Activated CD4-positive, CD25-positive, alpha-beta regulatory T cell (primary cell): ENCODE measurements around the gene TNS3.

Experiments
- DNase-seq, 4 experiments: peaks; one replicate each; lab custom pipeline; 2025; lab: John Stamatoyannopoulos, UW

Gene TNS3

DNA sequence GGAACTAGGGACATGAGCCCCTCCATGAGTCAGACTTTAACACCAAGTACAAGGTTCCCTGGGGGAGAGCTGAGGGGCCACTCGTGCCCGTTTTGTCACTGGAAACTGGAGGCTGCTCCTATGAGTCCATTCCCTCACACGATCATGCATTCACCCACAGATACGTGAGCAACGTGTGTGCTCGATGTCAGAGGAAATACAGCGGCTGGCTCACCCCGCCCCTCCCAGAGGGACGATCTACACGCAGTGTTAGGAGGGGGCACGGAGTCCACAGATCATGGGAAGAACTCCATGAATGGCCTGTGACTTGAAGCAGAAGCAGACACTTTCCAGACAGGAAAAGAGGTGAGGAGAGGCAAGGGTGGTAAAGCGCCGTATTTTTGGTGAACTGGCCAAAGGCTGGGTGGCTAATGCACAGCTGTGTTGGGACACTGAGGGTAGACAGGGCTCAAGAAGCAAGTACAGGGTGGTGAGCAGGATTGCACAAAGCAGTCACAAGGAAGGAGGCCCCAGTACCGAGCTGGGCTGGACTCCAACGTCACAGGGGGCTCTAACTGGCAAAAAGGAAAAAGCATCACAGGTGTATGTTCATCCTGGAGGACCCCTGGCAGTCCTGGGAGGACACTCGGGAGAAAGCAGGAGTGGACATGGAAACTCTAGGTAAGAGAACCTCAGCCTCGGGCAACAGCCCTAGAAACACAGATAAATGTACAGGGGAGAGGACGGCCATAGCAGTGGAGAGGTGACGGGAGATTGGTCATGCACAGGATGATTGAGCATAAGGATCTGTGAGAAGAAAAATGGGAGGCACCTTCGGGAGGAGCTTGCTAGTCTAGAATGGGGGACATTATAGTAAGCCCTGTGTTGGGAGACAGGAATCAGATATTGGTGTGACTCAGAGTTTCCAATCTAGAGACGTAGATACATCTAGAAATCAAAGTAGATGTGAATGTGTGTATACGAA, 41.2 kb downstream of the TNS3 start:
- DNase-seq, result no peak

DNA sequence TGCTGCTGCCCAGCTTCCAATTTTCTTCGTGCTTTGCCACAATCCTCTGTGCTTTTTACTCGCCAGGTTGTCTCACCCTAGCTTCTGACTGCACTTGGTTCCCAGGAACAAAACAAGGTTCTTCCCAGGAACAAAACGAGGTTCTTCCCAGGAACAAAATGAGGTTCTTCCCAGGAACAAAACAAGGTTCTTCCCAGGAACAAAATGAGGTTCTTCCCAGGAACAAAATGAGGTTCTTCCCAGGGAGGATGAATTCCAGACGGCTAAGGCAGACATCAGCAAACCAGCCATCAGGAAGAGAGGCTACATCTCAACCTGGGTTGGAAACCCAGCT, 41.9 kb downstream of the TNS3 start:
- DNase-seq, result no peak

DNA sequence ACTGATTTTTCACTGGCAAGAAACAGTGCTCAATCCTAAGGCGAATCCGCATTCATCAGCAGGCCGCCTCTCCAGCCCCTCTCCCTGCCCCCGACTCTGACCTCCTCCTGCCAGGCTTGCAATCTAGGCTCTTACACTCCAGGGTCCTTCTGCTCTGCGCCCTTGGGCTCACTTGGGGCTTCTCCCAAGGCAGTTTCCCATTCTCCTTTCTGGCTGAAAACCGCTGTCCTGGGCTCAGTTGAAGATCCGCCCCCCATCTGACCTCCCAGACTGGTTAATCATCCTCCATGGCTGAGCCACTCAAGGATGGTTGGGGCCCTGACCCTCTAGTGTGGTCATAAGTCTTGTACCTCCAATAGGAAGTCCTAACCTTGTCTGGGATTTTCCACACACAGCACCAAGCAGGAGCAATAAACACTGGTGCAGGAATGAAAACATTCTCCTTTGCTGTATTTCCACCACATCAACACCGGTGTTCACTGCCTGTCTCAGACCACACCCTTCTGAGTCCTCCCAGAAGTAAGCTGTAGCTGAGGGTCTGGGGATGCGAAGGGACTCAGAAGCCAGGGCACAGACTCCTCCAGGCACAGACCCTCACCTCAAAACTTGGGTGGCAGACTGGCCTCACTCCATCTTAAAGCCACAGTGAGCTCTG, 42.4 kb downstream of the TNS3 start:
- no peak for DNase-seq

DNA sequence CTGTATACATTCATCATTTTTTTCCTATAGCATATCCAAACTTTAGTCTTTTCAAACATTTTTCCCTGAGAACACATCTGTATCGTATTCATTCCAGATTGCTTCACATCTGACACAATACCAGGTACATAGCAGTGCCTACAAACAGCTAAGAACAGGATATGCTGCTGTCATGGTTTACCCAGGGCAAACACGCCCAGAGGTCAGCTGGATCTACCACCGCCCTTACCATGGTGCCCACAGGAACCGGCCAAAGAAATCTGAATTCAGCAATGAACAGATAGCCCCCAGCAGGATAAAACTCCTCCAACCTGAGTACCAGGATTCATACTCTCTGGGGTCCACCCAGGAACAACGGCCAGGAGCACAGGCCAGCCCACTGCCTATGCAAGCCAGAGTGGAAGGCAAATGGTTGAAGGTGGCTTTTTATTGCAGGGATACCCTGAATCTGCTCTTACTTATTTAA, 43.0 kb downstream of the TNS3 start:
- no peak for DNase-seq

GRCh38 chr7:47537716-47538675, 43.9 kb downstream of the TNS3 start:
- DNase-seq, result no peak

DNA sequence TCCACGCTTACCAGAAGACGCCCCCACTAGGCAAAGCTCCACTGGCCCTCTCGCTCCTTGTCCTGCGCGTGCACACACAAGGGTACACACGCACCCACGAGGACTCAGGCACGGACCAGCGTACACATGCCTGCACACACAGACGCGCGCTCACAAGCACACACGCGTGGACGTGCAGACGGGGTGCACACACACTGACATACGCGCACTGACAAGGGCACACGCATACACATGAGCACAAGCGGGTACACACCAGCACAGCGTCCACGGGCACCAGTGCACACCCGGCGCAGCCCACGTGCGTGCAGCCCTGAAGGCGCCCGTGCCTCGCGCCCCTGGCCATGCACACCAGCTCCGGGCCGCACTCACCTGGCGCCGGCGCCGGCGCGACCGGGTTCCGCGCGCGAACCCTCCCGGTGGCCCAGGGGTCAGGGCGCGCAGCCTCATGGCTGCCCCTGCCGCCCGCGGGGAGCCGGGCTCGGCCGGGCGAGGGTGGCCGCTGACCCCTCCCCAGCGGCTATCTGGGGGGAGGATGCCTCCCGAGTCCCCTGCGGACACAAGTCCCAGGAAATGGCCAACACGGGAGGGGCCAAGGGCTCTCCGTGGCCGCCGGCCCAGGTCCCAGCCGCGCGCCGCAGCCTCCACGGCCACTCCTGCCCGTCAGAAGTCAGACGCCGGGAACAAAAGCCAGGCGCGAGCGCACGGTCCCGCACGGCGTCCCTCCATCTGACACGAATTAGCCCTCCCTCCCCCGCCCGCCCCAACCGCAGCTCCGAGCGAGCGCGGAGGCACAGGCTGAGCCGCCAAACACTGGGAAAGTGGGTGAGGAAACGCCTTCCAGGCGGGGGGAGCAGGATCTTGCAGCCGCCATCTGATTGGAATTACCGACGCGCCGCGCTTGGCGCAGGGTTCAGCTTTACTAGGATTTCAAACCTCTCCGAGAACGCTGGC, 45.0 kb downstream of the TNS3 start:
- DNase-seq, result no peak

- no peak for DNase-seq
These were observed 45.9 kb downstream of the TNS3 start for GRCh38 chr7:47535704-47536628.

DNA sequence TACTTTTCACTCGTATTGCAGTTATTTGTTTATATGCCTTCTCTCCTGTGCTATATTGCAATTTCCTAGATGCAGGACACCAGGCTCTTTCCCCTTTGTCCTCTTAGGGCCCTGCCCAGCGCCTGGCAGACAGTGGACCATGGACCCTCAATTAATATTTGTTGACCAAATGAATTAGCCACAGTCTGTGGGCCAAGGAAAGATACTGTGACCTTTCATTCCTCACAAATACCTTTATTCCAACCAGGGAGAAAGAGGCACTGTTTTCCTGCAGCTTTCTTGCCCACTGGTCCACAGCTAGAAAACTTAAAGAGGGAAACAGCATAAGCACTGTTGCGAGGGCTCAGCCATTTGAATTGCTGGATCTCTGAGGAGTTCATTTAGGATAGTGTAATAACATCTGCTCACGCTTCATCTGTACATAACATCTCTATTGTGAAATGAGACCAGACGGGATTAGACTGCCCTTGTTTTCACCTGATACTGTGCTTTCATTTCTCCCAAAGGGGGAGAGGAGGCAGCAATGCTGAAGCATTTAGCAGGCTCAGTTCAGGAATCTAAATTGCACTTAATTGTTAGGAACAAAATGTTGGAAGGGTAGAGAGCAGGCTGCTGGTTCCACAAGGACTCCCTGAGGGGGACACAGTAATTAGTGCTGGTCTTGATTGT, 46.7 kb downstream of the TNS3 start:
- no peak for DNase-seq

GRCh38 chr7:47534322-47535034, 47.4 kb downstream of the TNS3 start:
- DNase-seq, result no peak

DNA sequence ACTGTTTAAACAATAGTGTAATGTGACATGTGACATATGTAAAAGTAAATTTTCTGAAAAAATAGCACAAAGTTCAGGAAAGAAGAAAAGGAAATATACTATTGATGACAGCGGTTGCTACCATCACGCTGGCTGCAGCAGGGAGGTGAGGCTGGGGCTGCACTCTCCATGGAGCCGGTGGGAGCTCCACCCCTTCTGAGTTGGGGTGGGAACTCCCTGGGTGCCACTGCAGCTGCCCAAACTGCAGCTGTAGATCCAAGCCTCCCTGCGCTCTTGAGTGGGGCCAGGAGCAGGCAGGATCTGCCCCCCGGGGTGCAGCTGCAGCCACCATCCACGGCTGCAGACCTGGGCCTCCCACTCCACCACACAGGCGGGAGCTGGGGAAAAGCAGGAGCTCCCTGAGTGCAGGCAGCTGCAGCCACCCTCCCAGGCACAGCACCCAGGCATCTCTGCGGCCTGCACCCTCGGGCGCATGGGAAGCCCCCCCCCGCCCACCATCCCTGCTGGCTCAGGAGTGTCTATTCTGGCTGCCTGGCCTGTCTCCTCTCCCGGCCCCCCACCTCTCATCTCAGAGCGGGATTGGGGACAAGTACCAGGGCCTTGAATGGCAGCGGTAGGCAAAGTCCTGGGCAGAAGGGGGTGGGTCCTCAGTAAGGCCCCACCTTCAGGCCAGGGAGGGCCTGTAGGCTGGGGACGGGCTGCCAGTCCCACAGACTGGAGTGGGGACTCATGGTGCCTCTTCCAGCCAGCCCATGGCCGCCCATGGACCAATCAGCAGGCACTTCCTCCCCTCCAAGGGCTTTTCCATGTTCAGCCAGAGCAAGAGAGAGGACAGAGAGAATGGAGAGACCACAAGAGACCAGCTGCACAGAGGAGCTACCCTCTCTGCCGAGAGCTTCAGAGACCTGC, 50.1 kb downstream of the TNS3 start:
- no peak for DNase-seq

- no peak for DNase-seq
These were observed 51.9 kb downstream of the TNS3 start for GRCh38 chr7:47529826-47530555.

DNA sequence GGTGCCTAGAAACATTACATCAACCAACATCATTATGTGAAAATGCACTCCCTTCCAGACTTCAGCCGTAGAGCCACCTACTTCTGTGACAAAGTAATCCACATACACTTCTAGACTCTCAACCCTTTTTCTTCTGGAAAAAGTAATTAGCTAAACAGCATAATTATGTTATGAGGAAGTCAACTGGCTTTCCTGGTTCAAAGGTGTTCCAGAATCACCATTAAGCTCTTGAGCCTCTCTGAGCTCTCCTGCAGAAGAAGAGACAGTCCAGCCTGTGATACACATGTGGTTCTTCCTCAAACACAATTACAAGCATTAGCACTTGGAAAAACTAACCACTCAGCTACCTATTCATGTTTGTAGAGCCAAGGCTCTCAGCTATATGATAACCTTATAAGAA, 52.5 kb downstream of the TNS3 start:
- DNase-seq, result no peak

DNA sequence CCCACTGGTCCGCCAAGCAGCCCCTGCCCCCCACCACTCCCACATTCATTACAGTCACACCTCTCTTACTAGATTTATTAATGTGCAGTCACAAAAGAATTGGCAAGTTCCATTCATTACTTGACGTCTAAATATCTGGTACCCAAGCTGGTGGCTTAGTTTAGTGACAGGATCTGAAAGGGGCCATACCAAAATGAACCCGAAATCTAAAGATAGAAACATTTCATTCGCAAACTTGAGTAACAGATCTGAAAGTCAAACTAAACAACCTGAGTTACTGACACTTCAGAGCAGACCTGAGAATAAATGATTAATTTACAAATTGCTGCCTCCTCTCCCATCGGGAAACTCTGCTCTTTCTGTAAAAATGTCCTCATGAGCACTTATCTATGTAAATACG, 53.4 kb downstream of the TNS3 start:
- no peak for DNase-seq

DNA sequence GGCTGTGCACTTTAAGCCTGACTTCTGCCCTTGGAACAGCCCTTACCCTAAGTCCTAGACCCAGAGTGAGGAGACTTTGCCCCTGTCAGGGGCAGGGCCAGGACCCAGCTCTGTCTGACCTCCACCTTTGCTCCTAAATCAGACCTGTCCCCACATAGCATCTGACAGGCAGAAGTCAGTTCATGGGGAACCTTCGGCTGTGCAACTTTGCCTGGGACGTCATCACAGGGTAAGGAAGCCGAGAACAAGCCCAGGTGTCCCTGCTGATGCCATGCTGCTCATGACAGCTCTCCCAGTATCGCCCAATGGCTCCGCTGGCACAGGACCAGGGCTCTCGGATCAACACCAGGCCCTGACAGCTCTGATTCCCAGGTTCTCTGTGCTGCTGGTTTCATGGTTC, 55.4 kb downstream of the TNS3 start:
- no peak for DNase-seq

GRCh38 chr7:47525066-47525623, 56.8 kb downstream of the TNS3 start:
- no peak for DNase-seq

GRCh38 chr7:47523401-47523800, 58.5 kb downstream of the TNS3 start:
- no peak for DNase-seq
